ENCODE measurements around the gene CFTR.

CFTR gene

DNA sequence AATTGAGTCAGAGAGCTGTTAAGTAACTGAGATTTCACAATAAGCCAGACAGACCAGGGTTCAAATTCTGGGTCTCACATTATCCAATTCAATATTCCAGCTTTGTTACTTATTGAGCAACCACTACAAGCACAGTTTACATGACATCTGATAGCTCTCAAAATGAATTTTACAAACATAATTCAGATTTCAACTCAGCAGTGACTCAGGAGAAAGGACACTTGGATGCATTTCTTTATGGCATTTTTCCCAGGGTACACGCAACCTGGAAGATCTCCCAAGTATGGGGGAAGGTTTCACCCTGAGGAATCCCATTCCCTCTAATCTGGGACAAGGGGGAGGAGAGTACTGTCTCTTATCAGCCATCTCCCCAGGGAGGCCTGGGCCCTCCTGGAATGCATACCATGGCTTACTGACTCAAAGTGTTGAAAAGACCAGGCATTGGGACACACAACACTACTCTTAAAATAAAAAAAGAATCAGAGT, 102.4 kb downstream of the CFTR start:
- Histone ChIP-seq H3K27me3 (ENCODE audit: insufficient read depth, low read length, poor library complexity, severe bottlenecking) (no peaks in the 10 kb centered on the region), H3K9me3 (ENCODE audit: insufficient read depth, low read depth, low read length) (no peaks in the 10 kb centered on the region), H3K9ac (ENCODE audit: low read depth, low read length, poor library complexity, severe bottlenecking) (no peak overlapping the region), H3F3A (ENCODE audit: low read depth) (no peaks in the 10 kb centered on the region), H3K36me3 (ENCODE audit: insufficient read depth, low read length) (no peaks in the 10 kb centered on the region), H3K79me2 (ENCODE audit: insufficient read depth, low read length) (no peaks in the 10 kb centered on the region), H2AFZ (ENCODE audit: low read length) (no peak overlapping the region), H3K4me2 (ENCODE audit: low read depth, low read length, poor library complexity, severe bottlenecking) (no peak overlapping the region), H3K9me2 (replicated peaks; ENCODE audit: low read depth, low read length) (no peaks in the 10 kb centered on the region), H3K4me1 (ENCODE audit: insufficient read depth, low read length, poor library complexity, severe bottlenecking) (peaks cover 16% of the 10 kb centered on the region), H4K20me1 (ENCODE audit: insufficient read depth, low read length, poor library complexity, severe bottlenecking) (no peaks in the 10 kb centered on the region), H3K4me3 (ENCODE audit: low read length, poor library complexity, severe bottlenecking) (no peak overlapping the region)
- no peak for TF ChIP-seq CTCF (conservative IDR thresholded peaks at IDR 0.05; ENCODE audit: low read length)
- TF ChIP-seq EZH2phosphoT487 (IDR thresholded peaks at IDR 0.05; ENCODE audit: borderline replicate concordance) = no peak

GRCh38 chr7:117587931-117588330, 108.1 kb downstream of the CFTR start:
- H3K4me3 ChIP-seq (ENCODE audit: low read length, poor library complexity, severe bottlenecking) = peak overlapping the region; percentile 63
- H3K36me3 ChIP-seq (ENCODE audit: insufficient read depth, low read length) = no peaks in the 10 kb centered on the region
- no peaks in the 10 kb centered on the region for H3K27me3 ChIP-seq (ENCODE audit: insufficient read depth, low read length, poor library complexity, severe bottlenecking)
- H3K4me2 ChIP-seq (ENCODE audit: low read depth, low read length, poor library complexity, severe bottlenecking) = peak overlapping the region; percentile 74
- H3K9ac ChIP-seq (ENCODE audit: low read depth, low read length, poor library complexity, severe bottlenecking) = peak overlapping the region; percentile 50
- TF ChIP-seq EZH2phosphoT487 (IDR thresholded peaks at IDR 0.05; ENCODE audit: borderline replicate concordance) (no peak), CTCF (conservative IDR thresholded peaks at IDR 0.05; ENCODE audit: low read length) (no peak)
- H3K9me2 ChIP-seq (replicated peaks; ENCODE audit: low read depth, low read length) = no peaks in the 10 kb centered on the region
- H2AFZ ChIP-seq (ENCODE audit: low read length) = no peak overlapping the region
- H3K4me1 ChIP-seq (ENCODE audit: insufficient read depth, low read length, poor library complexity, severe bottlenecking) = peaks cover 44% of the 10 kb centered on the region
- H4K20me1 ChIP-seq (ENCODE audit: insufficient read depth, low read length, poor library complexity, severe bottlenecking) = no peaks in the 10 kb centered on the region
- no peaks in the 10 kb centered on the region for H3K79me2 ChIP-seq (ENCODE audit: insufficient read depth, low read length)
- H3F3A ChIP-seq (ENCODE audit: low read depth) = no peaks in the 10 kb centered on the region; the same call in 1 of the 2 replicates
- H3K9me3 ChIP-seq (ENCODE audit: insufficient read depth, low read depth, low read length) = no peaks in the 10 kb centered on the region

GRCh38 chr7:117588352-117588794, 108.5 kb downstream of the CFTR start:
- Histone ChIP-seq H3K27me3 (ENCODE audit: insufficient read depth, low read length, poor library complexity, severe bottlenecking) (no peaks in the 10 kb centered on the region), H3K36me3 (ENCODE audit: insufficient read depth, low read length) (no peaks in the 10 kb centered on the region), H3K4me3 (ENCODE audit: low read length, poor library complexity, severe bottlenecking) (peak overlapping the region; percentile 63), H3K4me2 (ENCODE audit: low read depth, low read length, poor library complexity, severe bottlenecking) (peak overlapping the region; percentile 74), H3K9ac (ENCODE audit: low read depth, low read length, poor library complexity, severe bottlenecking) (peak overlapping the region; percentile 50), H3F3A (ENCODE audit: low read depth) (no peaks in the 10 kb centered on the region; the same call in 1 of the 2 replicates), H3K79me2 (ENCODE audit: insufficient read depth, low read length) (no peaks in the 10 kb centered on the region), H3K9me2 (replicated peaks; ENCODE audit: low read depth, low read length) (no peaks in the 10 kb centered on the region), H3K4me1 (ENCODE audit: insufficient read depth, low read length, poor library complexity, severe bottlenecking) (peaks cover 44% of the 10 kb centered on the region), H4K20me1 (ENCODE audit: insufficient read depth, low read length, poor library complexity, severe bottlenecking) (no peaks in the 10 kb centered on the region), H3K9me3 (ENCODE audit: insufficient read depth, low read depth, low read length) (no peaks in the 10 kb centered on the region), H2AFZ (ENCODE audit: low read length) (peak overlapping the region; percentile 44)
- TF ChIP-seq EZH2phosphoT487 (IDR thresholded peaks at IDR 0.05; ENCODE audit: borderline replicate concordance) (no peak), CTCF (conservative IDR thresholded peaks at IDR 0.05; ENCODE audit: low read length) (no peak)
